HUDEP-2 (cell line): ENCODE data around the gene CAPN5.

Experiments
- DNase-seq, 76 experiments: peaks; one replicate each; lab custom pipeline; 2025; ENCODE audit not compliant: unreplicated experiment in 76 of 76; lab: John Stamatoyannopoulos, UW

Gene CAPN5

GRCh38 chr11:77127235-77127911, 60.6 kb downstream of the CAPN5 start:
- peak in 32 of 76 experiments; percentile 9 to 71 (median 24) for DNase-seq

- DNase-seq, result peak in 1 of 76 experiments; percentile 2
Observed at GRCh38 chr11:77127920-77128691, 61.3 kb downstream of the CAPN5 start, which contains the start of gene MYO7A. MYO7A (plus strand) TSS chr11:77128246; CDS start chr11:77130635, 2,389 bp downstream.

GRCh38 chr11:77129069-77129841, 62.5 kb downstream of the CAPN5 start:
- no peak for DNase-seq

GRCh38 chr11:77129842-77130756, 63.3 kb downstream of the CAPN5 start:
- no peak for DNase-seq

- no peak for DNase-seq
Observed at GRCh38 chr11:77130763-77131513, 64.2 kb downstream of the CAPN5 start.

GRCh38 chr11:77131560-77131959, 64.8 kb downstream of the CAPN5 start:
- no peak for DNase-seq

GRCh38 chr11:77135069-77135468, 68.3 kb downstream of the CAPN5 start:
- no peak for DNase-seq

- no peak for DNase-seq
Observed at GRCh38 chr11:77136074-77136473, 69.3 kb downstream of the CAPN5 start.

GRCh38 chr11:77136784-77137420, 70.1 kb downstream of the CAPN5 start:
- DNase-seq, result no peak

- no peak for DNase-seq
Observed at GRCh38 chr11:77137421-77137820, 70.7 kb downstream of the CAPN5 start.

- DNase-seq, result no peak
Observed at GRCh38 chr11:77138106-77138649, 71.4 kb downstream of the CAPN5 start.

GRCh38 chr11:77139201-77139600, 72.4 kb downstream of the CAPN5 start:
- no peak for DNase-seq

GRCh38 chr11:77140231-77140851, 73.6 kb downstream of the CAPN5 start:
- DNase-seq, result no peak

GRCh38 chr11:77141034-77141433, 74.3 kb downstream of the CAPN5 start:
- no peak for DNase-seq

- no peak for DNase-seq
Observed at GRCh38 chr11:77141475-77141874, 74.7 kb downstream of the CAPN5 start.

GRCh38 chr11:77142091-77142975, 75.6 kb downstream of the CAPN5 start:
- no peak for DNase-seq

- no peak for DNase-seq
Observed at GRCh38 chr11:77143405-77144020, 76.7 kb downstream of the CAPN5 start.
